ENCODE measurements around the gene TTC9C.
"Not testable (repeated sequence)": the region's sequence is repeated elsewhere in the genome, so short reads cannot be mapped to it uniquely, and the experiment has no call there.

TTC9C gene

GRCh38 chr11:62752994-62753735, 24.9 kb downstream of the TTC9C start:
- DNase-seq: no peak

DNA sequence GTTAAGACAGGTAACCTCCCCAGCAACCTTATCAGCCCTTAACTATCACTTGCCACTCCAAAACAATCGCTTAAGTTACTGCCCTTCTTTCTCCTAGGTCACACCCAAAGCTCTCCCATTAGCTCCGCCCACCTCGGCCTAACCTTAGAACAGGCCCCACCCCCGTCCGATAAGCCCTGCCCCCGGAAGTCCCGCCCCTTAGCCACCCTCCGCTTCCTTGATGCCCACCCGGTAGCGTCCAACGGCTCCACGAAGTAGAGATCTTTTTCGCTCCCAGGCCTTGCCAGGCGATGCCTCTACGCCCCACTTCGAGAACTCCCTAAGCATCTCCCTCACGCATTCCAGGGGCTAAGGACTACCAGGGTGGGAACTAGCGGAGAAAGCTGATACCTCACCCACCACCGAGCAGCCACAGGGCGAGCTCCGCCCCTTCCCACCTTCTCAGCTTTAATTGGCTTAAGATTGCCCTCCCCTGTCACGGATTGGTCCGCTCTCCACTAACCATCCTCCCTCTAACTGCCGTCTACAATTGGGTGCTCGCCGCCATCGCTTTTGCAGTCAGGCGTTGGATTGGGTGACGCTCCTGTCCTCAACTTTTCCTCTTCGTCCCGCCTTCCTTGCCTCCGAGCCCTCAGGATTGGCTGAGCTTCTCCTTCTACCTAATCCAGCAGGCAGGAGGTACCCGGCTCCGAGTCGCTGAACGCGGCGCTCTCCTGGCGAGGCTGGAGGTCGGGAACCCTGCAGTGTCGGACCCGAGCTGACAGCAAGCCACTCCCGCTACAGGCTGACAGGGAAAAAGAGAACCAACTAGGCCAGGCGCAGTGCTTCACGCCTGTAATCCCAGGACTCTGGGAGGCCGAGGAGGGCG, 25.7 kb downstream of the TTC9C start, which contains the start of gene ZBTB3:
Gene ZBTB3, minus strand, starts transcription at position 425 of the 868 bp plus-strand sequence. CDS start 496 bp downstream, outside the sequence.
- DNase-seq: peak; percentile 99

DNA sequence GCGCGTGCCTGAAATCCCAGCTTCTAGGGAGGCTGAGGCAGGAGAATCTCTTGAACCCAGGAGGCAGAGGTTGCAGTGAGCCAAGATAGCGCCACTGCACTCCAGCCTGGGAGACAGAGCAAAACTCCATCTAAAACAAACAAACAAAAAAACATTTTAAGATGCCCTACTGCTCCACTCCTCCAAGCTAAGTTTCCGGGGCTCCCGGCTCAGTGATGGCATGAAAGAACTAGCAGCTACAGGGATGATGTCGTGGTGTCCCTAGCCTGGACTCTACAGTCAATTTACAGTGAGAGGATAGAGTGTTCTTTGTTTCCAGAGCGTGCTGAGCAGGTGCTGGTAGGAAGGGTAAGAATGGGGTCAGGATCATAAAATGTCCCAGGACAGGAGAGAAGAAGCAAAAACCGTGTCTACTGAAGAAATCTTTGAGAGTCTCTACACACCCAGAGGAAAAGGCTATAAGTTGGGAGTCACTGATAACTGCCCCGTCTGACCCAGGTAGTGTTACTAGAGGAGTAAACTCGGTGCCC, 26.9 kb downstream of the TTC9C start:
- DNase-seq: no peak

DNA sequence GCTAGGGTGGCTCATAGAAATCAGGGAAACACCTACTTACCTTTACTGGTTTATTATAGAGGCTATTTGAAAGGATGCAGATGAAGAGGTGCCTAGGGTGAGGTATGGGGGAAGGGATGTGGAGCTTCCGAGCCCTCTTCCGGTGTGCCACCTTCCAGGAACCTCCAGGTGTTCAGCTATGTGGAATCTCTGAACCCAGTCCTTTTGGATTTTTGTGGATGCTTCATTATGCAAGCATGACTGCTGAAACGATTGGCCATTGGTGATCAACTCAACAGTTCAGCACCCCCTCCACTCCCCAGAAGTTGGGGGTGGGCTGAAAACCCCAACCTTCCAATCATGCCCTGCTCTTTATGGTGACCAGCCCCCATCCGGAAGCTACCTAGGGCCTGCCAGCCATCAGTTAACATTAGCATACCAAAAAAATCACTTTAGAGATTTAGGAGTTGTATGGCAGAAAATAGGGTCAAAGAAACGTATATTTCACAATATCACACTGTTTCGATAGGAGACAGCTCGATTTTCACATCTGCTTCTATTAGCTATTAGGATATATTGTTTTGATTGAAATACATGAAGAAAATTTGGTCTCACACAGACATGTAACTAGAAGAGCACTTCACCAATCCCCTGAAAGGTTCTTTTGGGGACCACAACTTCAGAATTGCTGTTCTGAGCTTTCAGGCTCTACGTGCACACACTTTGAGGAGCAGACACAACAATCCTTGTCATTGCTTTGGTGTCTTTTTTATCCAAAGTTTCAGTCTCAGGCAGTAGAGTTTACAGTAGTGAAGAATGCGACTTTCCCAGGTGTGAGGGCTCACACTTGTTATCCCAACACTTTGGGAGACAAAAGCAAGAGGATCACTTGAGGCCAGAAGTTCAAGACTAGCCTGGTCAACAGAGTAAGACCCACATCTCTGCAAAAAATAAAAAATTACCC, 29.8 kb downstream of the TTC9C start:
- DNase-seq: no peak

DNA sequence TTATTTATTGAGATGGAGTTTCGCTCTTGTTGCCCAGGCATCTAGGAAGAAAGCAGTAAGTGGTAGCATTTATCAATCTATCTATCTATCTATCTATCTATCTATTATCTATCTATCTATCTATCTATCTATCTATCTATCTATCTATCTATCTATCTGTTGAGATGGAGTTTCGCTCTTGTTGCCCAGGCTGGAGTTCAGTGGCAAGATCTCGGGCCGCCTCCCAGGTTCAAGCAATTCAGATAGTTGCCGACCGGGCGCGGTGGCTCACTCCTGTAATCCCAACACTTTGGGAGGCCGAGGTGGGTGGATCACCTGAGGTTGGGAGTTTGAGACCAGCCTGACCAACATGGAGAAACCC, 32.6 kb downstream of the TTC9C start:
- not testable (repeated sequence) for DNase-seq

DNA sequence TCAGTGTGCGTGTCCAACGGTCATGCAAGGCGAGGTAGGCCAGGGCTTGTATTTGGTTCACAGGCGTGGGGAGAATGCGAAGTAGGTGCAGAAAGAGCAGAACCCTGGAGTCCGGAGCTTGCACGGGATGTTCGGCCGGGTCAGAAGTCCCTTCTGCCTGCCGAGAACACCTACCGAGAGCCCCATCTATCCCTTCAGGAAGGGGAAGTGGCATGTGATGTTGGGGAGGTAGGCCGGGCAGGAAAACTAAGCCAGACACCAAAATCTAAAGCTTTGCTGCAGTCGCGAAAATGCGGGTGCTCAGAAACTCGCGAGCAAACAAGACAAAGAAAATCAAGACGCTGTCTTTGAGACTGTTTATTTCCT, 42.5 kb downstream of the TTC9C start:
- peak; percentile 37 for DNase-seq

GRCh38 chr11:62771144-62772021, 43.1 kb downstream of the TTC9C start, which contains the start of gene TAF6L:
TAF6L (plus strand) TSS chr11:62771396; CDS start chr11:62775784, 4,388 bp downstream.
- DNase-seq: peak; percentile 97

DNA sequence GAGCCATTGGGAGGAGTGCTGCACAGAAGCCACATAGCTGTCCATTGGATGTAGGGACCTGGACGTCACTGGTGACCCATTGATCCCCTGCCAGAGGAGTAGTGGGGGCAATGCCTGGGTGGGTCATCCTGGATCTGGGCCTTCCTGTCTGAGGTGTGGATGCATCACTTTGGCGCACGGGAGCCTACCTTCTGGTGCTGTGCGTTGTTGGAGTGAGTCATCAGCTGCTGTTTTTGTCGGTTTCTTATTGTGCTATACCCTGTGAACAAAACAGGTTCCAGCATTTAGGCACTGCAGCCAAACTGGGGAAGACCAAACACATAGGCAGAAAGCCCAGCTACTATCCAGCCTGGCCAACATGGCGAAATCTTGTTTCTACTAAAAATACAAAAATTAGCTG, 46.1 kb downstream of the TTC9C start:
- DNase-seq: no peak

- DNase-seq: no peak
Measured at GRCh38 chr11:62775646-62776045, 47.4 kb downstream of the TTC9C start.

- DNase-seq: no peak
Measured at GRCh38 chr11:62777389-62777788, 49.1 kb downstream of the TTC9C start.

GRCh38 chr11:62778441-62778840, 50.2 kb downstream of the TTC9C start:
- DNase-seq: no peak

GRCh38 chr11:62782753-62783152, 54.5 kb downstream of the TTC9C start:
- DNase-seq: no peak

- peak; percentile 92 for DNase-seq
Measured at GRCh38 chr11:62786318-62787004, 58.2 kb downstream of the TTC9C start.

DNA sequence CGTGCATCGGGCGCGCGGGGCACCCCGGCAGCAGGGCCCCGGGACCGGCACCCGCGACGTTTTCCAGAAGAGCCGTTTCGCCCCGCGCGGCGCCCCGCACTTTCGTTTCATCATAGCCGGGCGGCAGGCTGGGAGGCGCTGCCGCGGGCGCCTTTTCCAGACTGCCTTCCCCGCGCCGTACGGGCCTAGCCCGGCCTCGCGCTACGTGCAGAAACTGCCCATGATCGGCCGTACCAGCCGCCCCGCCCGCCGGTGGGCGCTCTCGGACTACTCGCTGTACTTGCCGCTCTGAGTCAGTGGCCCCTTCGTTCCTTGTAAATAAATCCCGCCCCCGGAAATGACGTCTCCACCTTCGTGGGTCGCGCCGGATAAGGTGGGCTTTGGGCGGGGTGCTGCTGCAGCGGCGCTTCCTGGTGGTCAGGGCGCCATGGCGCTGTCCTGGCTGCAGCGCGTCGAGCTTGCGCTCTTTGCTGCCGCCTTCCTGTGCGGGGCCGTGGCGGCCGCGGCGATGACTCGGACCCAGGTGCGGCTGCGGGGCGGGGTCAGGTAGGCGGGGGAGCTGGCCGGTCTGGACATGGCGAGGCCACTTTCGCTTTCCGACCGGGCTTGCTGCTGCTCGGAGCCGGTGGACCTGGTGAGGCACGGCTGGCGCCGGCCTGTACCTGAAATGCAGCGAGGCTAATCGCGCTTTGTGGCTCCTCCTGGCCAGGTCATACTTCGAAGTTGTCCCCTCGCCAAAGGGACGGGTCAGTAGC, 58.9 kb downstream of the TTC9C start, which contains the start of gene TMEM179B:
Gene TMEM179B, plus strand, starts transcription at position 398 of the 755 bp plus-strand sequence. Its CDS starts 30 bp downstream, at position 428.
- peak; percentile 98 for DNase-seq

Measured in activated CD4-positive, alpha-beta T cell treated with anti-CD3 and anti-CD28 coated beads, Interleukin-2, Interleukin-6, amounts not matched to agents 100 ng/mL and 50 ng/mL, durations not matched to agents 16 hours and 8 hours (primary cell).